IMR-90 (cell line): ENCODE data around the gene ARMH4.

Source experiments
- POLR2A ChIP-seq: IDR thresholded peaks from 2 replicates; pipeline ENCODE4 v1.6.1; 2012; ENCODE audit warnings: mild to moderate bottlenecking, low read depth, low read length
- TF ChIP-seq, protein P1 (sequence below): conservative IDR thresholded peaks from 2 replicates; pipeline ENCODE4 v1.5.1; 2012; ENCODE audit warnings: mild to moderate bottlenecking, low read depth, low read length, improper control_type of control experiment

GRCh38 chr14:58108717-58109116 is 43.3 kb downstream of the ARMH4 start:
- TF ChIP-seq, protein P1, sequence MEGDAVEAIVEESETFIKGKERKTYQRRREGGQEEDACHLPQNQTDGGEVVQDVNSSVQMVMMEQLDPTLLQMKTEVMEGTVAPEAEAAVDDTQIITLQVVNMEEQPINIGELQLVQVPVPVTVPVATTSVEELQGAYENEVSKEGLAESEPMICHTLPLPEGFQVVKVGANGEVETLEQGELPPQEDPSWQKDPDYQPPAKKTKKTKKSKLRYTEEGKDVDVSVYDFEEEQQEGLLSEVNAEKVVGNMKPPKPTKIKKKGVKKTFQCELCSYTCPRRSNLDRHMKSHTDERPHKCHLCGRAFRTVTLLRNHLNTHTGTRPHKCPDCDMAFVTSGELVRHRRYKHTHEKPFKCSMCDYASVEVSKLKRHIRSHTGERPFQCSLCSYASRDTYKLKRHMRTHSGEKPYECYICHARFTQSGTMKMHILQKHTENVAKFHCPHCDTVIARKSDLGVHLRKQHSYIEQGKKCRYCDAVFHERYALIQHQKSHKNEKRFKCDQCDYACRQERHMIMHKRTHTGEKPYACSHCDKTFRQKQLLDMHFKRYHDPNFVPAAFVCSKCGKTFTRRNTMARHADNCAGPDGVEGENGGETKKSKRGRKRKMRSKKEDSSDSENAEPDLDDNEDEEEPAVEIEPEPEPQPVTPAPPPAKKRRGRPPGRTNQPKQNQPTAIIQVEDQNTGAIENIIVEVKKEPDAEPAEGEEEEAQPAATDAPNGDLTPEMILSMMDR = no peak
- TF ChIP-seq POLR2A = no peak
